GM23338 (cell line): Measurements from ENCODE around the gene APC.

Source experiments
- CTCF ChIP-seq, 2 experiments: fragments of 200-600 bp in 1 of 2; sonication (generic) in 1 of 2; conservative IDR thresholded peaks; 2 replicates each; pipeline versions ENCODE4 v1.5.1 to v1.6.1; 2016 to 2017; ENCODE audit warnings: antibody characterized with exemption in 2 of 2, low read depth in 2 of 2, mild to moderate bottlenecking in 2 of 2, moderate library complexity in 1 of 2
- ETS1 ChIP-seq: IDR thresholded peaks from 2 replicates; pipeline ENCODE4 v1.6.1; 2016; ENCODE audit warnings: antibody characterized with exemption
- POLR2AphosphoS5 ChIP-seq: IDR thresholded peaks from 2 replicates; pipeline ENCODE4 v1.6.1; 2016; ENCODE audit warnings: antibody characterized with exemption, low read depth

DNA sequence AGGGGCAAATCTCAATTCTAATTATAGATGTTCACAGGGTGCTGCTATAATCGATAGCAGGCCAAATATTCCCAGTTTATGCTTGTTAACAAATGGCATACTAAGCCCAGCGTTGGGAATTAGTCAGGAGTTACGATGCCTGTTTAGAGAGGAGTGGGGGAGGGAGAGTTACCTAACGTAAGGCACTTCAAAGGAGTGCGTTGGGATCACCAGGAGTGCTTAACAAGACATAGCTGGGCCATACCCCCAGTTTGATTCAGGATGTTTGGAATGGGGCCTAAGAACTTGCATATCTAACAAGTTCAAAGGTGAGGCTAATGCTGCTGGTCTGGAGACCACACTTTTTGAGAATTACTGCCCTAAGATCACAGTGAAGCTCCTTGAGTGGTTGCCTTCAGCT lies 108.9 kb downstream of the APC start:
- TF ChIP-seq POLR2AphosphoS5 (0 out of 2 replicates have a peak, but pooled peaks have one; percentile 19), ETS1 (no peak), CTCF (conservative IDR thresholded peaks at IDR 0.05; ENCODE audit: low read depth in 2 of 2) (no peak)
